Vagina (tissue), 2 donors: ENCODE data around the gene LRAT. TPM values are rescaled to one million over a fixed set of nuclear protein-coding genes. Genes with fewer than 3 reads are reported as not detected.

Source experiments
- DNase-seq, 2 donors: peaks; one replicate each; pipeline ENCODE4 v3.0.0-alpha.2; 2017; ENCODE audit errors: extremely low spot score in 2 of 2
- H3K27ac ChIP-seq: fragments of 200-600 bp; sonication (generic); one replicate; pipeline ENCODE4 v1.5.1; 2019
- H3K27me3 ChIP-seq: fragments of 200-600 bp; sonication (generic); one replicate; pipeline ENCODE4 v1.5.1; 2019
- H3K36me3 ChIP-seq, 2 donors: fragments of 200-600 bp; sonication (generic); one replicate each; pipeline ENCODE4 v1.5.1; 2017 to 2019
- H3K4me1 ChIP-seq: fragments of 200-600 bp; sonication (generic); one replicate; pipeline ENCODE4 v1.5.1; 2019
- H3K4me3 ChIP-seq, 2 donors: fragments of 200-600 bp; sonication (generic); 1 replicate in 1 of 2; 2 replicates in 1 of 2; pipeline ENCODE4 v1.5.1; 2016 to 2019
- H3K9me3 ChIP-seq: fragments of 200-600 bp; sonication (generic); one replicate; pipeline ENCODE4 v1.5.1; 2019
- CTCF ChIP-seq, 3 experiments: fragments of 450-650 bp in 2 of 3; fragments of 200-600 bp in 1 of 3; sonication (generic) in 1 of 3; IDR thresholded peaks; one replicate each; pipeline ENCODE4 v1.5.1; 2017 to 2019; ENCODE audit warnings: antibody characterized with exemption in 3 of 3, mild to moderate bottlenecking in 2 of 3, moderate library complexity in 2 of 3
- POLR2A ChIP-seq, 2 donors: fragments of 450-650 bp; IDR thresholded peaks; one replicate each; pipeline ENCODE4 v1.6.1; 2017; ENCODE audit warnings: antibody characterized with exemption in 2 of 2, mild to moderate bottlenecking in 2 of 2, moderate library complexity in 2 of 2
- POLR2AphosphoS5 ChIP-seq, 2 donors: sonication (generic); formaldehyde crosslinking; IDR thresholded peaks; one replicate each; pipeline ENCODE4 v1.9.0; 2017; ENCODE audit warnings: antibody characterized with exemption in 2 of 2, mild to moderate bottlenecking in 2 of 2, low read depth in 1 of 2; ENCODE audit not compliant: insufficient read depth in 1 of 2
- intact Hi-C: fragments of 100-400 bp; cut with DNase I; formaldehyde crosslinking; loops from one replicate; pipeline ENCODE4 v1.15.1; 2023
- total RNA-seq: library from RNA; depleted of rRNA; stranded (reverse); fragments of >200 nt; gene quantifications from one replicate; pipeline ENCODE4 v1.2.3, GENCODE V29; 2016

The LRAT gene
- total RNA-seq, 1 donor from 2014 or later, result not detected

DNA sequence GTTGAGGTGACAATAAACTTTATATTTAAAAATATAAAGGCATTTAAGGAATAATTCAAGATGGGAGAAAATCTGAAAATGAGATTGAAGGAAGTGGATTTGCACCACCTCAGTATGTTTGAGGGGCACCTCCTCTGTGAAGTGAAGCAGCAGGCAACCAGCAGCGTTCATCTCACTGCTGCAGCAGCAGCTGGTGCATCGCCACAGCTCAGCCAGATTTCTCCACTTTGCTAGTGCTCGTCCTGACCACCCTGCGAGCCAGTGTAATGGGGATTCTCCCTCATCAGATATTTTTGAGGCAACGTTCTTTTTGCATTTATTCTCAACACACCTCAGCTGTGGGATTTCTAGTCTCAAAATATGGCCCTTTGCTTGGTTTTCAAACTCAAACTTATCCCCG lies 13.9 kb downstream of the LRAT start:
- Histone ChIP-seq H3K4me1 (no peaks in the 10 kb centered on the region), H3K36me3 (no peaks in the 10 kb centered on the region), H3K4me3 (no peak overlapping the region), H3K27me3 (no peaks in the 10 kb centered on the region), H3K27ac (no peak overlapping the region), H3K9me3 (no peaks in the 10 kb centered on the region)
- intact Hi-C loops, result no loop called here
- DNase-seq, result no peak
- TF ChIP-seq CTCF (IDR thresholded peaks at IDR 0.05) (no peak), POLR2A (IDR thresholded peaks at IDR 0.05) (no peak)

DNA sequence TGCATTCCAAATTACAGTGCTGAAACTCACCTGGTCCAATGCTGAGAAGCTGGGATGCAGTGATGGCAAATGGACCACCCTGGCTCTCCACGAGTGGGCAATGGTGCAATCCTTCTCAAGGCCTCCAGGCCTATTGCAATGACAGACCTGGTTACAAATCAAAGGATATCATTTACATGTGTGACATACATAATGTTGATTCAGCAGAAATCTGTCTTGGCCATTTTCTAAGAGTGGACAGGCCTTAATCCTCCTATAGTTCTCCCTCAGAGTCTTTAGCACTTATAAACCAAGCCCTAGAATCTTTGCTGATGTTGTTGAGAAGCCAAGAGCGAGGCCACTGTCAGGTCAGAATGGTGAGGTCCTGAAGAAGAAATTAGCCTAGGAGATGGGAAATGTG lies 17.1 kb downstream of the LRAT start:
- no peak overlapping the region for H3K27ac ChIP-seq
- no peaks in the 10 kb centered on the region for H3K36me3 ChIP-seq
- no peak overlapping the region for H3K4me3 ChIP-seq
- H3K4me1 ChIP-seq, result no peaks in the 10 kb centered on the region
- no peaks in the 10 kb centered on the region for H3K9me3 ChIP-seq
- intact Hi-C loops, result no loop called here
- no peaks in the 10 kb centered on the region for H3K27me3 ChIP-seq
- no peak for DNase-seq
- TF ChIP-seq POLR2AphosphoS5 (IDR thresholded peaks at IDR 0.05; ENCODE audit: insufficient read depth in 1 of 2, low read depth in 1 of 2), result no peak
- no peak for TF ChIP-seq CTCF (IDR thresholded peaks at IDR 0.05)
- TF ChIP-seq POLR2A (IDR thresholded peaks at IDR 0.05), result no peak

DNA sequence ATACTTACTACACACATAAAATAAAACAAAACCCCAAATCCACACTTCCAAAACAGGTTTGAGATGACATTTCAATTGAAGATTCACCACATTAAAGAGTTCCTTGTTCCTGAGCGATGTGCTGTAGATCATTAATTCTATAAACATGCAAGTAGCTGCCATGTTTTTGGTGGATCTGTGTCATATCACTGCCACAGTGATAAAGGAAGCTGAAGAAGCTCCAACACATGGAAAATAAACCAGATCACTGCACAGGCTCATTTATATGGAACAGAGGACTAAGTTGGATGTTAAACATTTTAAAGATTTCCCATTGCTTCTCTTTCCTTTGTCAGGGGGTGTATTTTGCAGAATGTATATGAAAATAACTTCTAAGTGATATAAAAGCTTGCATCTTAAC lies 34.5 kb downstream of the LRAT start:
- no peak for TF ChIP-seq CTCF (IDR thresholded peaks at IDR 0.05)
- TF ChIP-seq POLR2A (IDR thresholded peaks at IDR 0.05), result no peak
- TF ChIP-seq POLR2AphosphoS5 (IDR thresholded peaks at IDR 0.05; ENCODE audit: insufficient read depth in 1 of 2, low read depth in 1 of 2), result no peak
- intact Hi-C loops, result loop anchor here (5.0 kb wide), 1 partner anchor 226 kb away; the partner anchor contains the start of gene PLRG1
- H3K36me3 ChIP-seq, result no peaks in the 10 kb centered on the region

DNA sequence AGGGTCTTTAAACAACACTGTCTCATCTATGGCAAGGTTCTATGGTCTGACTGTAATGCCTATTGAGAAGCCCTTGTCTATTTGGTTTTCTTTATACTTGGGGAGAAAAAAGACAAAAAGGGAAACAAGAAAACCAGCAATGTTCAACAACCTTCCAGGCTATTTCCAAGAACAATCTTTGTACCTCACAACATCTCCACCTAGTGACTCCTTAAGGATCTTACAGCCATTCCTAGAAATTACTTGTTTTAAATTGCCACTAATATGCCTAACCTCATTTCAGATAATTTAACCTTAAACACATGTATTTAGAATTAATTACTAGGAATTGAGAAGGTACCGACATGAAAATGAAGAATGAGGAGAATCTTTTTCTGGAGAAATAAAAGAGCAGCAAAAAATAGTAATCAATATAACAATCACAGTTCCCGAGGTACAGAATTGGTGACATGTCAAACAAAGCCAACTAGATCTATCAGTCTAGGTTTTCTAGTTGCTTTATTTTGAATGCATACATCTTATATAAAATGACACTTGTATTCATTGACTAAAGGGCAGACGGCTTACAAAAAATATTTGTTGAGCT lies 35.7 kb downstream of the LRAT start:
- Histone ChIP-seq H3K4me3 (no peak overlapping the region), H3K27ac (no peak overlapping the region), H3K27me3 (no peaks in the 10 kb centered on the region), H3K4me1 (no peaks in the 10 kb centered on the region), H3K9me3 (no peaks in the 10 kb centered on the region), H3K36me3 (no peaks in the 10 kb centered on the region)
- TF ChIP-seq CTCF (IDR thresholded peaks at IDR 0.05) (no peak), POLR2AphosphoS5 (IDR thresholded peaks at IDR 0.05; ENCODE audit: insufficient read depth in 1 of 2, low read depth in 1 of 2) (no peak), POLR2A (IDR thresholded peaks at IDR 0.05) (no peak)
- DNase-seq, result no peak
- intact Hi-C loops, result loop anchor here (5.0 kb wide), 1 partner anchor 227 kb away; the partner anchor contains the start of gene PLRG1

More for the DNA sequence above, 34.5 kb downstream of the LRAT start:
- Histone ChIP-seq H3K9me3 (no peaks in the 10 kb centered on the region), H3K27me3 (no peaks in the 10 kb centered on the region), H3K4me3 (no peak overlapping the region), H3K27ac (no peak overlapping the region), H3K4me1 (no peaks in the 10 kb centered on the region)
- no peak for DNase-seq

- H3K4me1 ChIP-seq, result no peaks in the 10 kb centered on the region
- intact Hi-C loops, result no loop called here
- no peaks in the 10 kb centered on the region for H3K36me3 ChIP-seq
- TF ChIP-seq CTCF (IDR thresholded peaks at IDR 0.05) (no peak), POLR2AphosphoS5 (IDR thresholded peaks at IDR 0.05; ENCODE audit: insufficient read depth in 1 of 2, low read depth in 1 of 2) (no peak), POLR2A (IDR thresholded peaks at IDR 0.05) (no peak)
- no peaks in the 10 kb centered on the region for H3K9me3 ChIP-seq
- no peak within 1 kb of the TSS for H3K4me3 ChIP-seq
- no peak within 1 kb of the TSS for H3K27ac ChIP-seq
- no peak for DNase-seq
- no peaks in the 10 kb centered on the region for H3K27me3 ChIP-seq
These were observed 37.6 kb downstream of the LRAT start, which contains the start of gene RBM46 for GRCh38 chr4:154781126-154781982. Gene RBM46 (plus strand): TSS chr4:154781272. CDS start chr4:154796753, 15,481 bp downstream.
